Left renal cortex interstitium (tissue), 4 donors: ENCODE results near the gene PODN. TPM values are rescaled to one million over a fixed set of nuclear protein-coding genes. Genes with fewer than 3 reads are reported as not detected.

ENCODE experiments used
- DNase-seq, 4 donors: peaks; one replicate each; pipeline ENCODE4 v3.0.0-alpha.2; 2013; ENCODE audit warnings: low read depth in 4 of 4, low spot score in 2 of 4, missing footprints in 1 of 4
- polyA plus RNA-seq, 4 donors: library from polyadenylated mRNA; unstranded; fragments of 120-200 nt; gene quantifications; one replicate each; pipeline ENCODE4 v1.2.1, GENCODE V29; 2013; ENCODE audit not compliant: insufficient read length in 4 of 4

PODN gene
- polyA plus RNA-seq = 1 to 10 TPM; 1.6 to 3.1 (median 2.2) TPM

- no peak for DNase-seq
These were observed at the start of gene PODN for GRCh38 chr1:53061859-53062707. Gene PODN (plus strand): TSS chr1:53062213. CDS start chr1:53069856, 7,643 bp downstream.

GRCh38 chr1:53014791-53015507, 47.1 kb upstream of the PODN start:
- peak in 3 of 4 donors; percentile 54 to 87 (median 70) for DNase-seq

GRCh38 chr1:53015508-53015860, 46.5 kb upstream of the PODN start:
- no peak for DNase-seq

GRCh38 chr1:53016705-53017104, 45.3 kb upstream of the PODN start:
- no peak for DNase-seq

GRCh38 chr1:53020588-53020987, 41.4 kb upstream of the PODN start:
- no peak for DNase-seq

- DNase-seq = no peak
These were observed 39.8 kb upstream of the PODN start for GRCh38 chr1:53022179-53022578.

- DNase-seq = no peak
These were observed 38.5 kb upstream of the PODN start for GRCh38 chr1:53023546-53023945.

- DNase-seq = no peak
These were observed 37.9 kb upstream of the PODN start for GRCh38 chr1:53024117-53024516.

GRCh38 chr1:53025034-53025768, 36.8 kb upstream of the PODN start:
- DNase-seq = peak in 1 of 4 donors; percentile 55

GRCh38 chr1:53025769-53026112, 36.3 kb upstream of the PODN start:
- DNase-seq = no peak

- no peak for DNase-seq
These were observed 35.8 kb upstream of the PODN start for GRCh38 chr1:53026254-53026653.

- DNase-seq = no peak
These were observed 30.3 kb upstream of the PODN start for GRCh38 chr1:53031732-53032131.

GRCh38 chr1:53037159-53037558, 24.9 kb upstream of the PODN start:
- DNase-seq = no peak

- no peak for DNase-seq
These were observed 23.4 kb upstream of the PODN start for GRCh38 chr1:53038566-53038965.

GRCh38 chr1:53043271-53043670, 18.7 kb upstream of the PODN start:
- DNase-seq = no peak

GRCh38 chr1:53044926-53045325, 17.1 kb upstream of the PODN start:
- no peak for DNase-seq

GRCh38 chr1:53046930-53047329, 15.1 kb upstream of the PODN start:
- no peak for DNase-seq

- DNase-seq = no peak
These were observed 14.0 kb upstream of the PODN start for GRCh38 chr1:53047737-53048736.

GRCh38 chr1:53048960-53049573, 12.9 kb upstream of the PODN start:
- DNase-seq = no peak

- DNase-seq = no peak
These were observed 12.4 kb upstream of the PODN start for GRCh38 chr1:53049574-53049967.
